Measurements from ENCODE around the gene HSPA2.

GRCh38 chr14:64581817-64582216, 41.3 kb downstream of the HSPA2 start:
- TF ChIP-seq CTCF (IDR thresholded peaks at IDR 0.05): no peak
- no peak for TF ChIP-seq POLR2A (IDR thresholded peaks at IDR 0.05)

Measured in testis (tissue), 2 donors.